Coronary artery (tissue), 2 donors: ENCODE results near the gene TNFSF8.

Experiments
- DNase-seq: peaks from one replicate; pipeline ENCODE4 v3.0.0-alpha.2; 2017; ENCODE audit warnings: low spot score
- H3K27ac ChIP-seq, 2 donors: fragments of 200-600 bp; sonication (generic); one replicate each; pipeline ENCODE4 v1.5.1; 2016 to 2019
- H3K4me3 ChIP-seq: fragments of 200-600 bp; sonication (generic); 2 replicates; pipeline ENCODE4 v1.5.1; 2016; ENCODE audit warnings: mild to moderate bottlenecking, moderate library complexity
- CTCF ChIP-seq: fragments of 200-600 bp; sonication (generic); IDR thresholded peaks from one replicate; pipeline ENCODE4 v1.5.1; 2019; ENCODE audit warnings: antibody characterized with exemption

The TNFSF8 gene

GRCh38 chr9:114928136-114928535 lies 2.3 kb downstream of the TNFSF8 start:
- TF ChIP-seq CTCF, result no peak
- H3K27ac ChIP-seq, result peak overlapping the region in 1 of 2 donors; percentile 45

GRCh38 chr9:114925672-114926071 lies 4.7 kb downstream of the TNFSF8 start:
- TF ChIP-seq CTCF, result no peak
- Histone ChIP-seq H3K27ac (no peak overlapping the region), H3K4me3 (no peak overlapping the region)
- no peak for DNase-seq

More at GRCh38 chr9:114928136-114928535, 2.3 kb downstream of the TNFSF8 start:
- peak overlapping the region; percentile 33 for H3K4me3 ChIP-seq
- no peak for DNase-seq

- Histone ChIP-seq H3K4me3 (no peak overlapping the region), H3K27ac (no peak overlapping the region)
- DNase-seq, result no peak
- TF ChIP-seq CTCF, result no peak
These were observed 5.4 kb downstream of the TNFSF8 start for GRCh38 chr9:114925039-114925438.

- H3K4me3 ChIP-seq, result no peak overlapping the region
- no peak for DNase-seq
- TF ChIP-seq CTCF, result no peak
- no peak overlapping the region for H3K27ac ChIP-seq
These were observed 6.1 kb downstream of the TNFSF8 start for GRCh38 chr9:114924327-114924726.

- no peak for TF ChIP-seq CTCF
- Histone ChIP-seq H3K27ac (no peak overlapping the region), H3K4me3 (no peak overlapping the region)
- DNase-seq, result no peak
These were observed 6.5 kb downstream of the TNFSF8 start for GRCh38 chr9:114923918-114924317.

GRCh38 chr9:114921171-114921570 lies 9.2 kb downstream of the TNFSF8 start:
- no peak overlapping the region for H3K27ac ChIP-seq

More at GRCh38 chr9:114921171-114921570, 9.2 kb downstream of the TNFSF8 start:
- DNase-seq, result no peak
- H3K4me3 ChIP-seq, result no peak overlapping the region
- no peak for TF ChIP-seq CTCF
